Activated CD8-positive, alpha-beta memory T cell treated with anti-CD3 and anti-CD28 coated beads for 36 hours (primary cell): Measurements from ENCODE around the gene PPIA. TPM values are rescaled to one million over a fixed set of nuclear protein-coding genes. Genes with fewer than 3 reads are reported as not detected.

ENCODE experiments used
- CTCF ChIA-PET: fragments of 350-600 bp; sonication (Branson Sonifier 250); formaldehyde crosslinking; loops from one replicate; lab custom pipeline; 2021; ENCODE audit warnings: antibody characterized with exemption; lab: Charles Lee
- POLR2A ChIA-PET: fragments of 350-600 bp; sonication (Branson Sonifier 250); formaldehyde crosslinking; loops from one replicate; lab custom pipeline; 2021; ENCODE audit warnings: antibody characterized with exemption; lab: Charles Lee
- total RNA-seq, 2 experiments: library from RNA; stranded (reverse); gene quantifications; one replicate each; pipeline ENCODE4 v1.2.3, GENCODE V29; 2021

PPIA gene
- total RNA-seq, 2 experiments from 2014 or later, result 3,204 to 3,232 TPM

- CTCF ChIA-PET, result no interaction called here
- POLR2A ChIA-PET, result interaction anchor here (0.5 kb wide), 1 partner anchor 349 kb away, joined by 3 read pairs; no protein-coding TSS in a partner anchor
Measured at GRCh38 chr7:44761207-44762161, 35.0 kb upstream of the PPIA start.

- CTCF ChIA-PET, result no interaction called here
- POLR2A ChIA-PET, result no interaction called here
Measured at GRCh38 chr7:44762300-44762699, 34.2 kb upstream of the PPIA start.

- ChIA-PET POLR2A (no interaction called here), CTCF (no interaction called here)
Measured at GRCh38 chr7:44762726-44763522, 33.6 kb upstream of the PPIA start.

- ChIA-PET CTCF (no interaction called here), POLR2A (no interaction called here)
Measured at GRCh38 chr7:44764081-44764480, 32.4 kb upstream of the PPIA start.

GRCh38 chr7:44764665-44765578 is 31.6 kb upstream of the PPIA start:
- CTCF ChIA-PET, result no interaction called here
- POLR2A ChIA-PET, result no interaction called here

- CTCF ChIA-PET, result interaction anchor here (0.5 to 0.6 kb wide), 2 partner anchors 12 to 713 kb away, joined by 3 read pairs; no protein-coding TSS in a partner anchor
- POLR2A ChIA-PET, result no interaction called here
Measured at GRCh38 chr7:44765579-44766415, 30.7 kb upstream of the PPIA start.

- POLR2A ChIA-PET, result no interaction called here
- CTCF ChIA-PET, result interaction anchor here (0.5 to 0.6 kb wide), 2 partner anchors 11 to 713 kb away, joined by 3 read pairs; no protein-coding TSS in a partner anchor
Measured at GRCh38 chr7:44766416-44766801, 30.1 kb upstream of the PPIA start.

GRCh38 chr7:44767134-44767911 is 29.2 kb upstream of the PPIA start:
- ChIA-PET POLR2A (interaction anchor here (0.8 kb wide), 1 partner anchor 18 kb away, joined by 3 read pairs; no protein-coding TSS in a partner anchor), CTCF (interaction anchor here (0.6 kb wide), 1 partner anchor 179 kb away, joined by 3 read pairs; no protein-coding TSS in a partner anchor)

GRCh38 chr7:44767912-44768627 is 28.4 kb upstream of the PPIA start:
- CTCF ChIA-PET, result interaction anchor here (0.5 to 0.6 kb wide), 2 partner anchors 69 to 180 kb away, joined by 3 read pairs; no protein-coding TSS in a partner anchor
- POLR2A ChIA-PET, result interaction anchor here (0.8 kb wide), 1 partner anchor 19 kb away, joined by 3 read pairs; no protein-coding TSS in a partner anchor

GRCh38 chr7:44768628-44769371 is 27.7 kb upstream of the PPIA start:
- ChIA-PET CTCF (interaction anchor here (0.5 kb wide), 1 partner anchor 70 kb away, joined by 3 read pairs; no protein-coding TSS in a partner anchor), POLR2A (interaction anchor here (0.6 kb wide), 1 partner anchor 342 kb away, joined by 3 read pairs; no protein-coding TSS in a partner anchor)

GRCh38 chr7:44769376-44769775 is 27.1 kb upstream of the PPIA start:
- ChIA-PET CTCF (no interaction called here), POLR2A (interaction anchor here (0.6 kb wide), 1 partner anchor 341 kb away, joined by 3 read pairs; no protein-coding TSS in a partner anchor)

GRCh38 chr7:44769776-44770294 is 26.6 kb upstream of the PPIA start:
- ChIA-PET CTCF (no interaction called here), POLR2A (interaction anchor here (0.6 kb wide), 1 partner anchor 341 kb away, joined by 3 read pairs; no protein-coding TSS in a partner anchor)

GRCh38 chr7:44771358-44771757 is 25.1 kb upstream of the PPIA start:
- ChIA-PET POLR2A (no interaction called here), CTCF (no interaction called here)

- ChIA-PET POLR2A (no interaction called here), CTCF (no interaction called here)
Measured at GRCh38 chr7:44772440-44772839, 24.0 kb upstream of the PPIA start.

- POLR2A ChIA-PET, result no interaction called here
- CTCF ChIA-PET, result no interaction called here
Measured at GRCh38 chr7:44772867-44773266, 23.6 kb upstream of the PPIA start.
